HG02798 (cell line): ENCODE data around the gene PIGW.

Experiments
- ATAC-seq: cut with Tn5 transposase; IDR thresholded peaks from one replicate; pipeline ENCODE4 v1.9.1; 2021; ENCODE audit warnings: mild to moderate bottlenecking; ENCODE audit not compliant: unreplicated experiment, poor library complexity

PIGW gene, protein sequence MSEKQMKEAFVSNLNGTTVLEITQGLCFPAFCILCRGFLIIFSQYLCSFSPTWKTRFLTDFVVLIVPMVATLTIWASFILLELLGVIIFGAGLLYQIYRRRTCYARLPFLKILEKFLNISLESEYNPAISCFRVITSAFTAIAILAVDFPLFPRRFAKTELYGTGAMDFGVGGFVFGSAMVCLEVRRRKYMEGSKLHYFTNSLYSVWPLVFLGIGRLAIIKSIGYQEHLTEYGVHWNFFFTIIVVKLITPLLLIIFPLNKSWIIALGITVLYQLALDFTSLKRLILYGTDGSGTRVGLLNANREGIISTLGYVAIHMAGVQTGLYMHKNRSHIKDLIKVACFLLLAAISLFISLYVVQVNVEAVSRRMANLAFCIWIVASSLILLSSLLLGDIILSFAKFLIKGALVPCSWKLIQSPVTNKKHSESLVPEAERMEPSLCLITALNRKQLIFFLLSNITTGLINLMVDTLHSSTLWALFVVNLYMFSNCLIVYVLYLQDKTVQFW

DNA sequence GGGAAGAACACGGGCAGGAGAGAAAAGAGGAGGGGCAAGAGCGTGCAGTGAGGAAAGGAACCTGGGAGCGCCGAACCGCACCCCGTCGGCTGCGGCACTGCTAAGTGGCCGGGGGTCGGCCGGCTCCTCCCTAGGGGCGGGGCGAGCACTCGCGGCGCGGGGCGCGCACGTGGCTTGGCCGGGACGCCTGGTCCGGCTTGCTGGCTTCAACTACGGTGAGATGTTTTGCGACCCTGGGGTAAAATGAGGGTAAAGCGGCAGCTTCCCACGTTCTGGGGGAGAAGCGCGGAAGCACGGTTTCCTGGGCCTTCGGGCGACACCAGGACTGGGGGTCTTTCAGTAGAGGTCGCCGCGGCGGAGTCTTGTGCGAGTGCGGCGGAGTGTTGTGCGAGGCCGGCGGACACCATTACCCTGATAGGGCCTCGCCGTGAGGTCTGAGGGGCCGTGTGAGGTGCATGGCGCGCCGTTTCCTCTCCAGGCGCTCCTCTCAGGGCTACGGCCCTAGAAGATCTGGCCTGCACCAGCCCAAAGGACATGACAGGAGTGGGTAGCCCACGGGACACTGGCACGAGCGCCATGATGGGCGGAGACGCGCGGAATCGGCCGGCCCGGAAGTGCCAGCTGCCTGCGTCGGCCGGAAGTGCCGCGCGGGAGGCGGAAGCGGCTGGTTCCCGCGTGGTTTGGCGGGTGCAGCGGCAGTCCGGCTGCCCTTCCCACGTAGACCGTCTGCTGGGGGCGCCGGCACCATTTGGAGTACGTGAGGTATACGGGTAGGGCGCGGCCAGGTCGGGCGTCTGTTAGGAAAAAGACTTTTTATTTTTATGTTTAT, at the start of gene PIGW, which contains the start of gene MYO19:
Gene PIGW (plus strand): TSS at position 148 of the 829 bp plus-strand sequence. CDS start 2,115 bp downstream, outside the sequence.
Gene MYO19 (minus strand): TSS at position 29 of the 829 bp plus-strand sequence. CDS start 2,330 bp downstream, outside the sequence.
- peak; percentile 83 for ATAC-seq

DNA sequence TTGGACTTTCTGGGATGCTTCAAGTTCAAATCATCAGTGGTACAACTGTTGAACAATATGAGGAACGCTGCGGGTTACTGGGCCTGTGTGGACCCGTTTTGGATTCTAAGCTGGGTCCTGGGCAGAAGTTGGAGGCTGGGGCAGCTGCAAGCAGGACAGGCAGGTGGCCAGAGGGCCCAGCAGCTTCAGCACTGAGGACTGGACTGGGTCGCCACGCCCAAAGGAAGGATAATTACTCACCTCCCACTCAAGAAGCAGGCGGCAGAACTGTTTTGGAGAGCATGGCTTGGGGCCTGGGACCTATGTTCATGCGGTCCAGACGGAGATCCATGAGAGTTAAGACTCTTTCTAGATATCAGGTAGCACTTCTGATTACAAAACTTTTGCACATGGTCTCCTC, 49.8 kb upstream of the PIGW start:
- no peak for ATAC-seq

DNA sequence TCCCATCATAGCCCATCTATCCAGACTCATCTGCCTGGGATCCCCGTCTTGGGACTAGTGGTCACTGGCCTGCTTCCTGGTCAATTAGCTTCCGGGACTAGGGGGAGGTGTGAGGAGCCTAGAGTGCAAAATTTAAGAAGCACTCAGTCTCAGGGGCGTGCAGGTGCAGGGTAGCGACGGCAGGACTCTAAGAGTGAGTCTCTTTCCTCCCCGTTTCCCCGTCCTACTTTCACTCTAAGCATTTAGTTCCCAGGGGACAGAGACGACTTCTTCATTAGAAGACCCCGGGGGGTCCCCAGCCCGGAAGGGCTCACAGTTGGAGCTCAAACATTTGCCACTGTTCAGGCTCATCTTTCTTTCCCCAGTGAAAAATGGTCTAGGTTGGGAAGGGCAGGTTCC, 49.0 kb upstream of the PIGW start:
- no peak for ATAC-seq

DNA sequence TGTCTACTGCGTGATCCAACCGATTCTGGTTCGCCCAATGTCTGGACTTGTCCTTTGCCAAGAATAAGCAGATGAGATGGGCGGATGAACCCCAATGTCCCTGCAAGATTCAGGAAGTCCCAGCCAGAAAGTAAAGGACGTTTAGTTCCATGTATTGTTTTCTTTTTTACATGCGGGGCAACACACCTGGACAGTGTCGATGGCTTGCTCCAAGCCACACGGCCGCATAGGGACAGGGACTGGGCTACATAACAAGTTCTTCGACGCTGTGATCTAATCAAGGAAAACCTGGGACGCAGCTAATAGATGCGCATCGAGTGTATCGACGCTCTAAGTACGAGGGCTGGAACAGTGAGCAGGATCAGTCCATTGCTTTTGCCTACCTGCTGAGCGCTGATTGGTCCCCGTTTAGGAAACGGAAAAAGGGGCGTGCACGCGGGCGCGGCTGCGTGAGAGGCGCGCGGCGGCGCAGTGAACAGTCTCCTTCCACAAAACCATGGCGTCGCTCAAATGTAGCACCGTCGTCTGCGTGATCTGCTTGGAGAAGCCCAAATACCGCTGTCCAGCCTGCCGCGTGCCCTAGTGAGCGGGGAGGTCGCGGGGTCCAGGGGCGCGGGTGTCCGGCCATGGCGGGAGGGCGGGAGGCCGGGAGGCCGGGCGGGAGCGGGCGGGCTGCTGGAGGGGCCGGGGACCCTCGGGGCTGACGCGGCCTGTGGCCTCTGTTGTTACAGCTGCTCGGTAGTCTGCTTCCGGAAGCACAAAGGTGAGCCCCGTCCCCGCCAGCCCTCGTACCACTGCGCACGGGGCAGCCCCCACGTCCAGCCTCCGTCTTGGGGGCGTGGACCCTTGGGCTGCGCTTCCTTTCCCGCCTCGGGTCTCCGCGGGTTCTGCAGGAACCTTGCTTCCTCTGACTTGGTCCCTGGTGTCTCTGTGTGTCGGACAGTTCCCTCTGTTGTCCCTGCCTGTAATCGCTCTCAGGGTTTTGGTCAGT, 48.3 kb upstream of the PIGW start, which contains the start of gene ZNHIT3:
Gene ZNHIT3 (plus strand): TSS at position 478 of the 991 bp plus-strand sequence. CDS start 19 bp downstream, at position 497.
- ATAC-seq: peak; percentile 94

DNA sequence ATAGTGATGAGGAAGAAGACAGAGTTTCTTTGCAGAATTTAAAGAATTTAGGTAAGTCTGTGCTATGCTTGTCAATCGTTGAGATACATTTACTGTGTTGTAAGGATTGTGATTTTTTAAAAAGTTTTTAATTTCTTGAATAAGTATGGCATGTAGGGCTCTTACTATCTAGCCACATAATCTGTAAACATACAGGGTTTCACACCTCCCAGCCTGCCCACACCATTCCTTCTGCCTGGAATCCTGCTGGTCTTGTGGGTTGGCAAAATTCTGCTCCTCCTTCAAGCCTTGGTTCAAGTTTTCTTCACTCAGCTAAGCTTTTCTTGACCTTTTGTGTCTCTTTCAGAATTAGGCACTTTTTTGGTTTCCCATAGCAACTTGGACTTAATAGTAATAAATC, 40.8 kb upstream of the PIGW start:
- ATAC-seq: no peak

DNA sequence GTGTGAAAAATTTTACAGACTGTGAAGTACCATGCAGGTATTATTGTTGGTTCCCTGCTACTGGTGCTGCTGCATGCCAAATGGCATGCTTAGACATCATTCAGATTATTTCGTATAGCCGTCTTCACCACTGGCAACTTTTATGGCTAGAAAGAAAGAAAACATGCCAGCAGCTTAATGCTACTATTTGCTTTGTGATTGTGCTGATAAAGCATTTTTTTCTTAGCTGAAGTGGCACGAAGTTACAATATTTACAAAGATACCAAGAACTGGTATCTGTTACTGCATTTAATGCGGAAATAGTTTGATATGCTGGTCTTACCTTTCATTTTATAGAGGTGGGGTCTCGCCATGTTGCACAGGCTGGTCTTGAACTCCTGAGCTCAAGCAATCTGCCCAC, 40.1 kb upstream of the PIGW start:
- ATAC-seq: no peak

DNA sequence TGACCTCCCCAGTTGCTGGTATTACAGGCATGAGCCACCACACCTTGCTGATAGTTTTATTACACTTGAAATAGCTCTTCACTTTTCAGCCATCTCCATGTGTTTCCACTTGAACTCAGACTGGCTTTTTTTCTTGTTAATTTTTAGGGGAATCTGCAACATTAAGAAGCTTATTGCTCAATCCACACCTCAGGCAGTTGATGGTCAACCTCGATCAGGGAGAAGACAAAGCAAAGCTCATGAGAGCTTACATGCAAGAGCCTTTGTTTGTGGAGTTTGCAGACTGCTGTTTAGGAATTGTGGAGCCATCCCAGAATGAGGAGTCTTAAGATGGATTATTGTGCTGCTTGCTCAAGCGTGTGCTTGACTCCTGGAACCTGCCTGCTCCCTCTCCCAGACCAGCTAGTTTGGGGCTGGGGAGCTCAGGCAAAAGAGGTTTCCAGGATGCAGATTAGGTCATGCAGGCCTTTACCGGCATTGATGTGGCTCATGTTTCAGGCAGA, 39.7 kb upstream of the PIGW start:
- ATAC-seq: no peak

DNA sequence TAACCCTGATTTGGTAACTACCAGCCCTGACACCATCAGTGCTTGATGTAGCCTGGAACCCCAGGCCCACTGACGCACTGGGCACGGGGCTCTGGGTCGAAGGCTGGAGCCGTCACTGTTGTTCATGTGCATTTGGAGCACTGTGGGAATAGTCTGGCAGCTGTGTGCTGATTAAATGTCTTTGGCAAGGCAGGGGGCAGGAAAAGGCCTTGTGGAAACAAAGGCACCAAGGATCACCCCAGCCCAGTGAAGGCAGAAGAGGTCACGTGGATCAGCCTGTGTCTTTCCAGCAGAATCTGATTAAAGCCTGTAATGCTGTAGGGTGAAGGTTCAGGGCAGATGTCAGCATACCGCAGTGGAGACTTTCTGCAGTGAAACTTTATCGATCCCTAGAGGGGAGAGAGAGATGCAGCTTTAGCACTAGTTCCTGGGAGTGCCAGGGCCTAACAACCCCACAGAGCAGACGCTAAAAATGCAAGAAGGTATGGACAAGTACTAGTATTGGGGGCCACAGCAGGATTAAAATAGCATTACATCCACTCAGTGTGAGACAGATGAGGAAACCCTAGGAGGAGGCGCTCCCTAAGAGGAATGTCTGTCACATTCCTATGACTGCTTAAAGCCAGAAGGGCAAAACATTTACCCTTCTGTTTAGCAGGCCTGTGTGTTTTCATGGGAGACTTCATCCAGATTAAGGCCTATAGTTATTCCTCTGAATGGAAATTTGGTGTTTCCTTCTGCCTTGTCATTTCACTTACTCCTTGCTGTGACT, 38.6 kb upstream of the PIGW start:
- no peak for ATAC-seq

DNA sequence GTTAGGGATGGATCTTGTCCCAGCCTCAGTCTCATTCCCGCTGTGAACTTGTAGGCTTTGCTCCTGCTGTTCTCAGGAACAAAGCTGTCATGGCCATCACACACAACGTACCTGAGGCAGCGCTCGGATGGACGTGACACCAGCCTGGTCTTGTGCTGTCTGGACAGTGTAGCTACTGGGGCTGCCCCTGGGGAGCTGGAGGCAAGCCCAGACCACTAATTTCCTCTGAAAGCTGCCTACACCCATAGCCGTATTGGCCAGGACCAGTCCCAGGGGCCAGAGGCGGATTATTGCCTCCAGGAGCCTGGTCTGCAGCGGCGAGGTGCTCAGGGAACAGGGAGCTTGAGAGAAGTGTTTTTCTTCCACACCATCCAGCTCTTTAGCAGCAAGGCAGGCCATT, 36.6 kb upstream of the PIGW start:
- ATAC-seq: no peak

DNA sequence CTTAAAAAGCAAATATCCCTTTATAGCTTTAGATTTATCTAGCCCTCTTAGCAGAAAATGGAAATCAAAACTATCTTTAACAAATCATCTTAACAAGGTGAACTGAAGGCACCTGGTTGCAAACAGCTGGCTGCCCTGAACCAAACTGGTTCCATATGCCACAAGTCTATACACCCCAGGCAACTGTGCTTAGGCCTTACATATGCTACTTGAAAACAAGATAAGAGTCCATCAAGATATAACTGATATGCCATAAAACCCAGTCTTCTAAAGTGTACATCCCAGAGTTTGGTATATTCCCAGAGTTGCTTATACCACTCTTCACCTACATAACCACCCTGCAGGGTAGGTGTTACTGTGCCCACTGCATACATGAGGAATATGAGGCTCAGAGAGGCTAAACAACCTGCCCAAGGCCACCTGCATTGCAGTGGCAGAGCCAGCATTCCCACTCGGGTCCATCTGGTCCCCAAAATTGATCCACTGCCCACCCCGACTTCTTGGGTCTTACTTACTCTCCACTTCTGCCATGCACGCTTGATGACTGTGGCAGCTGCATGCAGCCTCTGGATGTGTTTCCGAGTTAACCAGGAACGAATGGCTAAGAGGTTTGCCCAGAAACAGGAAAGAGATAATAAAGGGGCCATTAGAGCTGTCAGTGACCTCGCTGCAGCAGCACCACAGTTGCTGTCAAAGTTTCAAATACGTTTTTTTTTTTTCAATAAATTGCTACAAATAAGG, 36.1 kb upstream of the PIGW start:
- no peak for ATAC-seq

DNA sequence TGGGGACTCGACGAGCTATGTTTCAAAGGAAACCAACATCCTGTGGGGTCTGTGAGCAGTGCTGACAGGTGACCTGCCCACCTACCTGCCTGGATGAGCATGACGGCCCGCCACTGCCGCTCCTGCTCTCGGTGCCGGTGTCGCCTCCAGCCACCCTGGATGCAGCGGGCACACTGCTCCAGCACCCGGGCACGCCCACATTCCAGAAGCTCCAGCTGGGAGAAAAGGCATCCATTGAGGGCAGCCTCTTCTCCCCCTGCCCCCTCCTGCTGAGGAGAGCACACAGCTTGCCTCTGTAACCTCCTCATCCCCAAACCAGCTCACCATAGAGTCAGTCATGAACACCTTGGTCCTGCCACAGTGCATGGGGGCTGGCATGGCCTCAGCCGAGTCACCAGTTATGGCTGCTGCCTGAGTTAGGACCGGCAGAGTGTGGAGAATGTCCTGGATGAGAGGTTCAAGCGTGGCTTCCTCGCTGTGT, 34.0 kb upstream of the PIGW start:
- no peak for ATAC-seq

DNA sequence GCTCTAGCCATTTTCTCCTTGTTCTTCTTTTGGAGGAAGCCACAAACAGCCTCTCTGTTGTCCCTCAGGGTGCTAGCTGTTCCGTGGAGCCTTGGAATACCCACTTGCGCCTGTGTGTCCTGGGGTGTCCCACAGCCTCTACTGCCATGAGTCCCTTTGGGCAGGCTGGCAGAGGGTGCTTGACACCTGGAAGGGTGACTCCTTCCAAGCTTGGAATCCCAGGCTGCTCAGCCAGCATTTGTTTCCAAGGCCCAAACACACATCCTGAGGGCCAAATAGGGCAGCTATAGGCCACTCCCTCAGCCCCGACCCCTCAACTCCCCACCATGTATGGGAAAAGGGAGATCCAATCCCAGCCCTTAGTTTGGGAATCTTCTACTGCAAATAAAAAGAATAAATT, 33.4 kb upstream of the PIGW start:
- no peak for ATAC-seq

DNA sequence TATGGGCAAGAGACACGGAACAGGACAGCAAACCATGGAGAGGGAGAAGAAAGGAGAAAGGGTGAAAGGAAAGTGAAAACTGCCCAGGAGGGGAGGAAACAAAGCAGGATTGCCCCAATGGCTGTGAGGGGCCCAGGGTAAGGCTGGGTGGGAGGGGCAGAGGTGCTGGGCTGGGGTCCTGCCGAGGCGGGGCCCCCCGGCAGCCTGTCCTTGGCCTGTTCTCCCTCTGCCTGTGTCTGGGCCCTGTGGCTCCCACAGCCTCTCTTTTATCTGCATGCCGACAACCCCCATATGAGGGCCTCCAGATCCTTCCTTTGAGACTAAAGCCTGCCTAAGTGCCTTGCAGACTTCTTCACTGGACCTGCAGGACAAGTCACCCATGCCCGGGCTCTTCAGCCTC, 32.8 kb upstream of the PIGW start:
- no peak for ATAC-seq

DNA sequence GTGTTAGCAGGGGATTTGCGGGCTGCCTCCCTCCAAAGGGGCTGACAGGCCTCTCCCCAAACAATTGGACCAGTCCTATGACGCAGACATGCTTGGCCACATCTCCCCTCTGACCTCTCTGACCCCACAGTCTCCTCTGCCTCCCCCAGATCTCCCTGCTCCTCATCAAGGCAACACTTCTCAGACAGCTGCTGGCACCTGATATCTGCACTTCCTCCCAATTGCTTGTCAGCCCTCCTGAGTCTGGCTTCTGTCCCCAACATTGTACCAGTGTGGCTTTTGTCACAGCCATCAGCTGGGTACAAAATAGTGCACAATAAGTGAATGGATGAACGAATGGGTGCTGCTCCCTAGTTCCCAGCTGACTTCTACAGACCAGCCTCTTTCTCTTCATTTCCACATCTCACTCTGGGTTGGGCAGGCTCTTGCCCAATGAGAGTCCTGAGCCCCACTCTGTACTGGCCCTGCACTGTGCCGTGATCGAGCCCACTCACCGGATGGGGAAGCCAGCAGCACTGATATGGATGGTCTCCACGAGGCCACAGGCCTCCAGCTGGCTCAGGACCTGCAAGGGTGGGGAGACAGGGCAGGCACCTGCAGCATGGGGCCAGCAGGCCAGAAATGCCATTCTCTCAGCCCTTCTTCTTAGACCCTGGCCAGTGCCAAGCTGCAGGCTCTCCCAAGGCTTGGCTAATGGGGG, 31.2 kb upstream of the PIGW start:
- ATAC-seq: no peak

DNA sequence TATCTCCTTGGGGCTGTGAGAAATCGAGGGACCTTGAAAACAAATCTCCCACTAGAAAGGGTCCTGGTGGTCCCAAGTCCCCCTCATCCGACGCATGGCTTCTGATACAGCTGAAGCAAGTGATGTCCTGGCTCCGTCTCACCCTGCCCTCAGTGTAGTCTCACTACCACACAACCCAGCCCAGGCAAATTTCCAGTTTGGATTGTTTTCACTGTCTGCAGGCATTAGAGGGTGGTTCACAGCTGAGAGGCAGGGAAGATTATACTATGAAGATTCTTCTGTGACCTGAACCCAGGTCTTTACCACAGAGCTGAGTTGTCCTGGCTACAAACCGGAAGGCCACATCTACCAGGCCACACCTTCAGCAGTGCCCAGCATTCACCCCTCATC, 30.6 kb upstream of the PIGW start:
- ATAC-seq: no peak

DNA sequence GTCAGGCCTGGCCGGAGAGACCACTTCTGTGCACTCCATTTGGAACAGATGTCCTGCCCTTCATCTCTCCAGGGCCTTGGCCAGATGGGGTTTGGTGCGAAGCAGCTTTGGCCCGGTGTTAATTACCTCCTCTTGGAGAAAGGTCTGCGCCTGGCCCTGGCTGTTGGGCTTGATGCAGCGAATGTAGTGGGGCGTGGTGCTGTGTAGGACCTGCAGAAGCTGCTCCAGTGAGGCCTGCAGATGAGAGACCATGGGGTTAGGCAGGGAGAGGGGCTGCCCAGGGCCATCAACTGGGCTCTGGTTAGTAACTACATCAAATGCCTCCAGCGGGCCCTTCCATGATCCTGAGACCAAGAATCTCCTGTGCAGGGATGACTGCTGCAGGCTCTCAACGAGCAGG, 29.6 kb upstream of the PIGW start:
- no peak for ATAC-seq

DNA sequence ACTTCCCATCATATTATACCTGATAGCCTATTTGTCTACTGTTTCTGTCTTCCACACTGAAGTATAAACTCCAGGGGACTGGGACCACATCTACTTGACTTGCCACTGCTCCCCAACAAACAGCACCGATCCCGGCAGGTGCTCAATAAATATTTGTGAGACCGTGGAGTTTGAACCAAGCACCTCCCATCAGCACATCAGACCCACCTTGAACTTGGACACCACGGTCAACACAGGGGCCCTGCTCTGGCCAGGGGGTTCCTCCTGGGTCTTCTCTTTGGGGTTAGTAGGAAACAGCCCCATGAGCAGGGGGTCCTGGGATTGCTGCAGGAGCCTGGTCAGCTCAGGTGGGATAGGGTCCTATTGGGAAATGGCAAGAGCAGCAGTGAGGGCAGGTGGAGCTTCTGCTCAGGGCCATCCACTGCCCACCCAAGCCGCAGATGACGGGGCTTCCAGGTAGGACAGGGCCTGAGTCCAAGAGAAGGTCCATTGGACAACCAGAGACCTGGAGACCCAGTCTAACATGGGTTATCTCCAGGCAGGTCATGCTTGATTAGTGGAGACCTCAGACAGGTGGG, 28.4 kb upstream of the PIGW start:
- no peak for ATAC-seq
